GM23338 (cell line): ENCODE measurements around the gene MAP3K7CL. TPM values are rescaled to one million over a fixed set of nuclear protein-coding genes. Genes with fewer than 3 reads are reported as not detected.

Experiments used
- ATAC-seq: fragments of 200-7000 bp; cut with Tn5 transposase; 3 replicates; pipeline ENCODE4 v1.9.1; 2020
- DNase-seq: peaks from one replicate; pipeline ENCODE4 v3.0.0-alpha.2; 2015; ENCODE audit warnings: low spot score
- H2AFZ ChIP-seq: fragments of 200-600 bp; sonication (generic); 2 replicates; pipeline ENCODE4 v1.8.0; 2016; ENCODE audit warnings: antibody characterized with exemption, mild to moderate bottlenecking, moderate library complexity
- H3F3A ChIP-seq: fragments of 200-600 bp; sonication (generic); replicated peaks from 2 replicates; pipeline ENCODE4 v1.8.0; 2017; ENCODE audit warnings: antibody characterized with exemption, mixed run types, low read depth
- H3K27ac ChIP-seq: fragments of 200-600 bp; sonication (generic); 2 replicates; pipeline ENCODE4 v1.6.1; 2016; ENCODE audit warnings: low read depth
- H3K27me3 ChIP-seq: fragments of 200-600 bp; sonication (generic); 2 replicates; pipeline ENCODE4 v1.8.0; 2016; ENCODE audit warnings: mild to moderate bottlenecking, mixed run types, moderate library complexity; ENCODE audit not compliant: insufficient read depth
- H3K36me3 ChIP-seq: fragments of 200-600 bp; sonication (generic); 2 replicates; pipeline ENCODE4 v1.8.0; 2016; ENCODE audit warnings: mild to moderate bottlenecking; ENCODE audit not compliant: insufficient read depth
- H3K4me1 ChIP-seq: fragments of 200-600 bp; sonication (generic); 2 replicates; pipeline ENCODE4 v1.8.0; 2016; ENCODE audit warnings: mild to moderate bottlenecking, moderate library complexity; ENCODE audit not compliant: insufficient read depth
- H3K4me2 ChIP-seq: fragments of 200-600 bp; sonication (generic); 2 replicates; pipeline ENCODE4 v1.7.1; 2017; ENCODE audit warnings: mixed run types
- H3K4me3 ChIP-seq: fragments of 200-600 bp; sonication (generic); 2 replicates; pipeline ENCODE4 v1.6.1; 2016; ENCODE audit warnings: mixed run types
- H3K79me2 ChIP-seq: fragments of 200-600 bp; sonication (generic); replicated peaks from 2 replicates; pipeline ENCODE4 v1.8.0; 2017; ENCODE audit warnings: mild to moderate bottlenecking; ENCODE audit not compliant: insufficient read depth
- H3K9me2 ChIP-seq: fragments of 200-600 bp; sonication (generic); 2 replicates; pipeline ENCODE4 v1.8.0; 2017; ENCODE audit not compliant: insufficient read depth
- H4K20me1 ChIP-seq: fragments of 200-600 bp; sonication (generic); replicated peaks from 2 replicates; pipeline ENCODE4 v1.8.0; 2017; ENCODE audit warnings: mild to moderate bottlenecking; ENCODE audit not compliant: insufficient read depth
- H3K27ac Mint-ChIP-seq: 2 replicates; pipeline ENCODE4 v1.8.0; 2020; ENCODE audit warnings: inconsistent platforms, mild to moderate bottlenecking, moderate library complexity, mixed read lengths
- H3K27me3 Mint-ChIP-seq: 3 replicates; pipeline ENCODE4 v1.8.0; 2022; ENCODE audit warnings: low read depth, mild to moderate bottlenecking, moderate library complexity, mixed read lengths, inconsistent platforms; ENCODE audit not compliant: insufficient read depth, poor library complexity
- H3K36me3 Mint-ChIP-seq: 3 replicates; pipeline ENCODE4 v1.8.0; 2021; ENCODE audit warnings: low read depth, mild to moderate bottlenecking, inconsistent platforms, moderate library complexity, mixed read lengths
- H3K4me1 Mint-ChIP-seq: 3 replicates; pipeline ENCODE4 v1.8.0; 2020; ENCODE audit warnings: mild to moderate bottlenecking, inconsistent platforms, mixed read lengths
- H3K4me3 Mint-ChIP-seq: 3 replicates; pipeline ENCODE4 v1.8.0; 2021; ENCODE audit warnings: moderate library complexity, mild to moderate bottlenecking, inconsistent platforms, mixed read lengths
- H3K9me3 Mint-ChIP-seq: 3 replicates; pipeline ENCODE4 v1.8.0; 2020; ENCODE audit warnings: moderate library complexity, mild to moderate bottlenecking, inconsistent platforms, mixed read lengths
- CREB1 ChIP-seq: fragments of 250-450 bp; sonication (Bioruptor Pico); IDR thresholded peaks from 2 replicates; pipeline ENCODE4 v1.5.0; 2020; ENCODE audit warnings: low read depth, mild to moderate bottlenecking, moderate library complexity
- EZH2 ChIP-seq: fragments of 200-600 bp; sonication (generic); IDR thresholded peaks from one replicate; pipeline ENCODE4 v1.8.0; 2017; ENCODE audit warnings: antibody characterized with exemption, mild to moderate bottlenecking, low read depth; ENCODE audit not compliant: unreplicated experiment
- EZH2phosphoT487 ChIP-seq: fragments of 200-600 bp; sonication (generic); IDR thresholded peaks from one replicate; pipeline ENCODE4 v1.8.1; 2018; ENCODE audit warnings: antibody characterized with exemption; ENCODE audit not compliant: unreplicated experiment
- JUNB ChIP-seq: IDR thresholded peaks from one replicate; pipeline ENCODE4 v1.6.1; 2016; ENCODE audit warnings: antibody characterized with exemption; ENCODE audit not compliant: unreplicated experiment
- NANOG ChIP-seq: IDR thresholded peaks from 2 replicates; pipeline ENCODE4 v1.6.1; 2016; ENCODE audit warnings: antibody characterized with exemption, borderline replicate concordance
- POLR2AphosphoS5 ChIP-seq: IDR thresholded peaks from 2 replicates; pipeline ENCODE4 v1.6.1; 2016; ENCODE audit warnings: antibody characterized with exemption, low read depth
- ZNF114 ChIP-seq: fragments of 250-450 bp; sonication (Bioruptor Pico); IDR thresholded peaks from 2 replicates; pipeline ENCODE4 v1.5.0; 2020; ENCODE audit warnings: mild to moderate bottlenecking, moderate library complexity
- polyA plus RNA-seq: library from polyadenylated mRNA; unstranded; fragments of >200 nt; fragmentation: Nextera tagmentation; extraction: Ambion mirVana; gene quantifications from 2 replicates; pipeline ENCODE4 v1.2.1, GENCODE V29; 2016
- total RNA-seq: library from RNA; depleted of rRNA; stranded (reverse); fragments of >200 nt; shearing (Covaris generic); gene quantifications from 2 replicates; pipeline ENCODE4 v1.2.3, GENCODE V29; 2014
- TF ChIP-seq, protein P1 (sequence below): fragments of 250-450 bp; sonication (Bioruptor Pico); IDR thresholded peaks from 2 replicates; pipeline ENCODE4 v1.5.0; 2020; ENCODE audit warnings: mild to moderate bottlenecking, moderate library complexity
- TF ChIP-seq, protein P2 (sequence below): IDR thresholded peaks from 2 replicates; pipeline ENCODE4 v1.6.1; 2016; ENCODE audit warnings: antibody characterized with exemption
- TF ChIP-seq, protein P3 (sequence below): IDR thresholded peaks from one replicate; pipeline ENCODE4 v1.6.1; 2018; ENCODE audit warnings: antibody characterized with exemption; ENCODE audit not compliant: unreplicated experiment

Gene MAP3K7CL
- total and polyA plus RNA-seq, 2 experiments from 2014 or later = 2.4 to 3.6 TPM

DNA sequence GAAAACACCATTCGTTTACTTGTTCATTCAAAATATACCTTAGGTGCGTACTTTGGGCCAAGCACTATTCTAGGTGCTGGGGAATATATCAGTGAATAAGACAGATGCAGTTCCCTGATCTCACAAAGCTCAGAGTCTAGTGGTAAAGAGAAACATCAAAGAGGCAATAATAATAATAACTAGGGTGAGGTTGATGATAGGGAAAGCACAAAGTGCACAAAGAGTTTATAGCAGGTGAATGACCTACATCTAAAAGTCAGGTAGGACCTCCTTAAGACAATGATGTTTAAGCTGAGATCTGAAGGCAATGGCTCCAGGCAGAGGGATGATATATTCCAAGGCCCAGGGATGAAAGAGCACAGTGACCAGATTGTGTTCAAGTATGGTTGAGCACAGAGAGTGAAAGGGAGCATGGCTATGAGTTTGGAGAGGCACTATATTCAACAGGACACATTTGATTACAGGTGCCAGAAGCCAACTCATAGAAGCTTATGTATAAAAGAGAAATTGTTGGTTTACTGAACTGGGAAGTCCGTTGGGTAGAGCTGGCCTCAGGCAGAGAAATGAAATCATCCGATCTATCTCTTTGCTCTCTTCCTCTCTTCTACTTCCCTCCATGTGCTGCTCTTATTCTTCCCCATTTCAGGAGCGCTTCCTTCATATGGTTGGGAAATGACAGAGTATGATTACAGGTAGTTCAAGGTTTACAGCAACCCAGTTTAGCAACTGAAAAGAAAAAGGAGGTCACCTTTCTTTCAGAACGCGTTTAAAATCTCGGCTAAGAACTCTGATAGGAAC, 34.0 kb upstream of the MAP3K7CL start:
- Histone ChIP-seq H3K4me3 (no peak overlapping the region), H2AFZ (no peak overlapping the region), H3K27ac (no peak overlapping the region), H3K4me2 (no peak overlapping the region), H3K27me3 (no peaks in the 10 kb centered on the region), H4K20me1 (no peaks in the 10 kb centered on the region), H3K79me2 (no peaks in the 10 kb centered on the region), H3K4me1 (no peaks in the 10 kb centered on the region; the same call in 1 of the 2 replicates), H3K9me2 (no peaks in the 10 kb centered on the region), H3F3A (no peaks in the 10 kb centered on the region), H3K36me3 (no peaks in the 10 kb centered on the region)
- DNase-seq (no peak), ATAC-seq (no peak)
- no peak overlapping the region for H3K27ac Mint-ChIP-seq
- no peak overlapping the region for H3K4me3 Mint-ChIP-seq
- H3K36me3 Mint-ChIP-seq = no peaks in the 10 kb centered on the region
- peaks cover 13% of the 10 kb centered on the region for H3K4me1 Mint-ChIP-seq
- H3K9me3 Mint-ChIP-seq = no peaks in the 10 kb centered on the region
- H3K27me3 Mint-ChIP-seq = peaks cover 2% of the 10 kb centered on the region
- no peak for TF ChIP-seq EZH2phosphoT487
- TF ChIP-seq JUNB = no peak
- TF ChIP-seq CREB1 = no peak
- TF ChIP-seq, protein P1, sequence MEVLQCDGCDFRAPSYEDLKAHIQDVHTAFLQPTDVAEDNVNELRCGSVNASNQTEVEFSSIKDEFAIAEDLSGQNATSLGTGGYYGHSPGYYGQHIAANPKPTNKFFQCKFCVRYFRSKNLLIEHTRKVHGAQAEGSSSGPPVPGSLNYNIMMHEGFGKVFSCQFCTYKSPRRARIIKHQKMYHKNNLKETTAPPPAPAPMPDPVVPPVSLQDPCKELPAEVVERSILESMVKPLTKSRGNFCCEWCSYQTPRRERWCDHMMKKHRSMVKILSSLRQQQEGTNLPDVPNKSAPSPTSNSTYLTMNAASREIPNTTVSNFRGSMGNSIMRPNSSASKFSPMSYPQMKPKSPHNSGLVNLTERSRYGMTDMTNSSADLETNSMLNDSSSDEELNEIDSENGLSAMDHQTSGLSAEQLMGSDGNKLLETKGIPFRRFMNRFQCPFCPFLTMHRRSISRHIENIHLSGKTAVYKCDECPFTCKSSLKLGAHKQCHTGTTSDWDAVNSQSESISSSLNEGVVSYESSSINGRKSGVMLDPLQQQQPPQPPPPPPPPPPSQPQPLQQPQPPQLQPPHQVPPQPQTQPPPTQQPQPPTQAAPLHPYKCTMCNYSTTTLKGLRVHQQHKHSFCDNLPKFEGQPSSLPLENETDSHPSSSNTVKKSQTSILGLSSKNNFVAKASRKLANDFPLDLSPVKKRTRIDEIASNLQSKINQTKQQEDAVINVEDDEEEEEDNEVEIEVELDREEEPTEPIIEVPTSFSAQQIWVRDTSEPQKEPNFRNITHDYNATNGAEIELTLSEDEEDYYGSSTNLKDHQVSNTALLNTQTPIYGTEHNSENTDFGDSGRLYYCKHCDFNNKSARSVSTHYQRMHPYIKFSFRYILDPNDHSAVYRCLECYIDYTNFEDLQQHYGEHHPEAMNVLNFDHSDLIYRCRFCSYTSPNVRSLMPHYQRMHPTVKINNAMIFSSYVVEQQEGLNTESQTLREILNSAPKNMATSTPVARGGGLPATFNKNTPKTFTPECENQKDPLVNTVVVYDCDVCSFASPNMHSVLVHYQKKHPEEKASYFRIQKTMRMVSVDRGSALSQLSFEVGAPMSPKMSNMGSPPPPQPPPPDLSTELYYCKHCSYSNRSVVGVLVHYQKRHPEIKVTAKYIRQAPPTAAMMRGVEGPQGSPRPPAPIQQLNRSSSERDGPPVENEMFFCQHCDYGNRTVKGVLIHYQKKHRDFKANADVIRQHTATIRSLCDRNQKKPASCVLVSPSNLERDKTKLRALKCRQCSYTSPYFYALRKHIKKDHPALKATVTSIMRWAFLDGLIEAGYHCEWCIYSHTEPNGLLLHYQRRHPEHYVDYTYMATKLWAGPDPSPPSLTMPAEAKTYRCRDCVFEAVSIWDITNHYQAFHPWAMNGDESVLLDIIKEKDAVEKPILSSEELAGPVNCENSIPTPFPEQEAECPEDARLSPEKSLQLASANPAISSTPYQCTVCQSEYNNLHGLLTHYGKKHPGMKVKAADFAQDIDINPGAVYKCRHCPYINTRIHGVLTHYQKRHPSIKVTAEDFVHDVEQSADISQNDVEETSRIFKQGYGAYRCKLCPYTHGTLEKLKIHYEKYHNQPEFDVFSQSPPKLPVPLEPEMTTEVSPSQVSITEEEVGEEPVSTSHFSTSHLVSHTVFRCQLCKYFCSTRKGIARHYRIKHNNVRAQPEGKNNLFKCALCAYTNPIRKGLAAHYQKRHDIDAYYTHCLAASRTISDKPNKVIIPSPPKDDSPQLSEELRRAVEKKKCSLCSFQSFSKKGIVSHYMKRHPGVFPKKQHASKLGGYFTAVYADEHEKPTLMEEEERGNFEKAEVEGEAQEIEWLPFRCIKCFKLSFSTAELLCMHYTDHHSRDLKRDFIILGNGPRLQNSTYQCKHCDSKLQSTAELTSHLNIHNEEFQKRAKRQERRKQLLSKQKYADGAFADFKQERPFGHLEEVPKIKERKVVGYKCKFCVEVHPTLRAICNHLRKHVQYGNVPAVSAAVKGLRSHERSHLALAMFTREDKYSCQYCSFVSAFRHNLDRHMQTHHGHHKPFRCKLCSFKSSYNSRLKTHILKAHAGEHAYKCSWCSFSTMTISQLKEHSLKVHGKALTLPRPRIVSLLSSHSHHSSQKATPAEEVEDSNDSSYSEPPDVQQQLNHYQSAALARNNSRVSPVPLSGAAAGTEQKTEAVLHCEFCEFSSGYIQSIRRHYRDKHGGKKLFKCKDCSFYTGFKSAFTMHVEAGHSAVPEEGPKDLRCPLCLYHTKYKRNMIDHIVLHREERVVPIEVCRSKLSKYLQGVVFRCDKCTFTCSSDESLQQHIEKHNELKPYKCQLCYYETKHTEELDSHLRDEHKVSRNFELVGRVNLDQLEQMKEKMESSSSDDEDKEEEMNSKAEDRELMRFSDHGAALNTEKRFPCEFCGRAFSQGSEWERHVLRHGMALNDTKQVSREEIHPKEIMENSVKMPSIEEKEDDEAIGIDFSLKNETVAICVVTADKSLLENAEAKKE (CRISPR knock-in tag) = no peak

DNA sequence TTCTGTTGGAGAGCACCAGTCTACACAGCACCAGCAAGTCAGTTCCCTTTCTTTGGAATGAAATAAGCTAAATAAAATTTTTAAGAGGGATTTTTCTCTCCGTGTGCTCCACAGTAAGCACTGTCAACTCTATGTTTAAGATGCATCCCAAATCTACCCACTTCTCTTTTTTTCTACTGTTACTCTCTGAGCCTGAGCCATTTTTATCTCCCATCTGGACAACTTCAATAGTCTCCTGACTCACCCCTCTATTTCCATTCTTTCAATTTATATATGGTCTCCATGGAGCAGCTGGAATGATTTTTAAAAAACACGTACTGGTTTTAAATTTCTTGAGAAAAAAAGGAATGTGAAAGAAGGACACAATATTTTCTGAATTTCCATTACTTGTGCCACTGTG, 32.3 kb upstream of the MAP3K7CL start:
- H3K4me3 Mint-ChIP-seq = no peak overlapping the region
- H3K4me1 ChIP-seq = no peaks in the 10 kb centered on the region; the same call in 1 of the 2 replicates
- no peaks in the 10 kb centered on the region for H3K36me3 ChIP-seq
- no peak overlapping the region for H3K27ac Mint-ChIP-seq
- ATAC-seq (no peak), DNase-seq (no peak)
- H4K20me1 ChIP-seq = no peaks in the 10 kb centered on the region
- H3K9me3 Mint-ChIP-seq = no peaks in the 10 kb centered on the region
- H3K9me2 ChIP-seq = no peaks in the 10 kb centered on the region
- H3K27me3 ChIP-seq = no peaks in the 10 kb centered on the region
- no peak overlapping the region for H3K27ac ChIP-seq
- no peak overlapping the region for H3K4me2 ChIP-seq
- H3F3A ChIP-seq = no peaks in the 10 kb centered on the region
- no peak overlapping the region for H3K4me3 ChIP-seq
- H3K27me3 Mint-ChIP-seq = peaks cover 2% of the 10 kb centered on the region
- no peak overlapping the region for H2AFZ ChIP-seq
- peaks cover 7% of the 10 kb centered on the region for H3K4me1 Mint-ChIP-seq
- no peaks in the 10 kb centered on the region for H3K36me3 Mint-ChIP-seq
- no peaks in the 10 kb centered on the region for H3K79me2 ChIP-seq
- TF ChIP-seq NANOG = no peak
- TF ChIP-seq CREB1 = no peak
- no peak for TF ChIP-seq EZH2
- TF ChIP-seq POLR2AphosphoS5 = no peak
- no peak for TF ChIP-seq EZH2phosphoT487
- no peak for TF ChIP-seq ZNF114 (CRISPR knock-in tag)
- TF ChIP-seq, protein P2, sequence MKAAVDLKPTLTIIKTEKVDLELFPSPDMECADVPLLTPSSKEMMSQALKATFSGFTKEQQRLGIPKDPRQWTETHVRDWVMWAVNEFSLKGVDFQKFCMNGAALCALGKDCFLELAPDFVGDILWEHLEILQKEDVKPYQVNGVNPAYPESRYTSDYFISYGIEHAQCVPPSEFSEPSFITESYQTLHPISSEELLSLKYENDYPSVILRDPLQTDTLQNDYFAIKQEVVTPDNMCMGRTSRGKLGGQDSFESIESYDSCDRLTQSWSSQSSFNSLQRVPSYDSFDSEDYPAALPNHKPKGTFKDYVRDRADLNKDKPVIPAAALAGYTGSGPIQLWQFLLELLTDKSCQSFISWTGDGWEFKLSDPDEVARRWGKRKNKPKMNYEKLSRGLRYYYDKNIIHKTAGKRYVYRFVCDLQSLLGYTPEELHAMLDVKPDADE = no peak
- no peak for TF ChIP-seq JUNB
- TF ChIP-seq, protein P3, sequence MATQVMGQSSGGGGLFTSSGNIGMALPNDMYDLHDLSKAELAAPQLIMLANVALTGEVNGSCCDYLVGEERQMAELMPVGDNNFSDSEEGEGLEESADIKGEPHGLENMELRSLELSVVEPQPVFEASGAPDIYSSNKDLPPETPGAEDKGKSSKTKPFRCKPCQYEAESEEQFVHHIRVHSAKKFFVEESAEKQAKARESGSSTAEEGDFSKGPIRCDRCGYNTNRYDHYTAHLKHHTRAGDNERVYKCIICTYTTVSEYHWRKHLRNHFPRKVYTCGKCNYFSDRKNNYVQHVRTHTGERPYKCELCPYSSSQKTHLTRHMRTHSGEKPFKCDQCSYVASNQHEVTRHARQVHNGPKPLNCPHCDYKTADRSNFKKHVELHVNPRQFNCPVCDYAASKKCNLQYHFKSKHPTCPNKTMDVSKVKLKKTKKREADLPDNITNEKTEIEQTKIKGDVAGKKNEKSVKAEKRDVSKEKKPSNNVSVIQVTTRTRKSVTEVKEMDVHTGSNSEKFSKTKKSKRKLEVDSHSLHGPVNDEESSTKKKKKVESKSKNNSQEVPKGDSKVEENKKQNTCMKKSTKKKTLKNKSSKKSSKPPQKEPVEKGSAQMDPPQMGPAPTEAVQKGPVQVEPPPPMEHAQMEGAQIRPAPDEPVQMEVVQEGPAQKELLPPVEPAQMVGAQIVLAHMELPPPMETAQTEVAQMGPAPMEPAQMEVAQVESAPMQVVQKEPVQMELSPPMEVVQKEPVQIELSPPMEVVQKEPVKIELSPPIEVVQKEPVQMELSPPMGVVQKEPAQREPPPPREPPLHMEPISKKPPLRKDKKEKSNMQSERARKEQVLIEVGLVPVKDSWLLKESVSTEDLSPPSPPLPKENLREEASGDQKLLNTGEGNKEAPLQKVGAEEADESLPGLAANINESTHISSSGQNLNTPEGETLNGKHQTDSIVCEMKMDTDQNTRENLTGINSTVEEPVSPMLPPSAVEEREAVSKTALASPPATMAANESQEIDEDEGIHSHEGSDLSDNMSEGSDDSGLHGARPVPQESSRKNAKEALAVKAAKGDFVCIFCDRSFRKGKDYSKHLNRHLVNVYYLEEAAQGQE = no peak
